ENCODE data around the gene BCAS3.

GRCh38 chr17:61436995-61437704, 759.5 kb downstream of the BCAS3 start:
- TF ChIP-seq GATA2 (IDR thresholded peaks at IDR 0.05; ENCODE audit: low read depth, low read length) (no peak), GATA3 (IDR thresholded peaks at IDR 0.05; ENCODE audit: low read depth, low read length) (no peak)

All from SH-SY5Y (cell line).